DMS53 (cell line): ENCODE data around the gene CFC1.
"Not testable (repeated sequence)": the region's sequence is repeated elsewhere in the genome, so short reads cannot be mapped to it uniquely, and the experiment has no call there.

Experiments
- DNase-seq: peaks from one replicate; lab custom pipeline; 2025; lab: John Stamatoyannopoulos, UW

CFC1 gene

DNA sequence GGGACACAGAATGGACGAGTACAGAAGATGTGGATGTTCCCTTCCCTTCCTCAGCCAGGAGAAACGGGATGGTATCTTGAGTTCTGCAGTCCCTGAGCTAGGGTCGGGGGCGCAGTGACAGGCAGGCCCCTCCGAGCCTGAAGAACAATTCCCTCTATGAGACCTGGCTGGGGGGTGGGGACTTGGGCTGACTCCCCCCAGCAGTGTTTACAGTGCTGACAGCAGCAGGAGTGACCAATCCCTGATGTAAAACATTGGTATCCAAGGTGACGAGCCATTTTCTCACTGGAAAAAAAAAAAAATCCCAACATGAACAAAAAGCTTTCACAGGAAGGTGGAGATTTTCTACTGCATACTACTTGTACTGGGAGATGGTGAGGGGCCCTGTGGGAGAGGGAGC is at the start of gene CFC1:
Gene CFC1, minus strand, starts transcription at position 183 of the 400 bp plus-strand sequence. CDS start 288 bp downstream, outside the sequence.
- DNase-seq: not testable (repeated sequence)

GRCh38 chr2:130641688-130642087 is 42.3 kb upstream of the CFC1 start:
- DNase-seq: not testable (repeated sequence)

DNA sequence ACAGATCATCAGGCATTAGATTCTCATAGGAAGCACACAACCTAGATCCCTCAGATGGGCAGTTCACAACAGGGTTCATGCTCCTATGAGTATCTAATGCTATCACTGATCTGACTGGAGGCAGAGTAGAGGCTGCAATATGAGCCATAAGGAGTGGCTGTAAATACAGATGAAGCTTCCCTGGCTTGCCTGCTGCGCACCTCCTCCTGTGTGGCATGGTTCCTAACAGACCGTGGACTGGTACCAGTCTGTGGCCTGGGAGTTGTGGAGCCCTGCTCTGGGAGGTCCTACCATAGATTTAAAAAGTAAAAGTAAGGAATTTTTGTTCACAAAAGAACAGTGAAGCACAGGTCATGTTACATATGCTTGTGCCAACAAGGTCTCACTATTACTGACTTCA is 39.6 kb upstream of the CFC1 start:
- not testable (repeated sequence) for DNase-seq

DNA sequence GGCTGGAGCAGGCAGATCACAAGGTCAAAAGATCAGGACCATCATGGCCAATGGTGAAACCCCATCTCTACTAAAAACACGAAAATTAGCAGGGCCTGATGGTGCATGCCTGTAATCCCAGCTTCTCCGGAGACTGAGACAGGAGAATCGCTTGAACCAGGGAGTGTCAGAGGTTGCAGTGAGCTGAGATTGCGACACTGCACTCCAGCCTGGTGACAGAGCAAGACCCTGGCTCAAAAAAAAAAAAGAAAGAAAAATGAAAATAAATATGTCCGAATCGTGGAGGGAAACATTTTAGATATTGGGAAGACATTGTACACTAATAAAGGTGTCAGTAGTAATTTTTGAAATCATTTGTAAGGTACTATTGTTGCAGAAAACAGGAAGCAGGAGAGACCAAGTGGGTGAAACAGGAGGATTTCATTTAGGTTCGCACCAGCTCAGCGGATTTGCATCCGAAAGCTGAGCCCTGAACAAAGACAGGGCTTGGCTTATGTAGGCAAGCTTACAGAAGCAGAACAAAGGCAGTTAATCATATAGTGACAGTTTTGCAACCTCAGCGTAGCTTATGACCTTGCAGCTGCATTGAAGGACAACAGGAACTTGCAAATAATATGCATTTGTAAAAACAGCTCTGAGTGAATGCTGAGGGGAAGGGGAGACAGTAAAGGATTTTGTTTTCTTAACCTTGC is 29.6 kb upstream of the CFC1 start:
- DNase-seq: not testable (repeated sequence)

DNA sequence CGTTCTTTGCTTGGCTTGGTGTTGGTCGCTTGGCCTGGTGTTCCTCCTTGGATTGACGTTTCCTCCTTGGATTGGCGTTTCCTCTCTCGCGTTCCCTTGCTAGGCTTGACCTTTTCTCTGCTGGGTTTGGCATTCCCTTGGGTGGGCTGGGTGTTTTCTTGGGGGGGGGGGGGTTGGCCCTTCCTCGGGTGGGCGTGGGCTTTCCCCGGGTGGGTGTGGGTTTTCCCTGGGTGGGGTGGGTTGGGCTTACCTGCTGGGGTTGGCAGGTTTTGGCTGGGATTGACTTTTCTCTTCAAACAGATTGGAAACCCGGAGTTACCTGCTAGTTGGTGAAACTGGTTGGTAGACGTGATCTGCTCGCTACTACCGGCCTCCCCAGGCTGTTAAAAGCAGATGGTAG is 11.8 kb upstream of the CFC1 start, which contains the start of gene POTEJ:
Gene POTEJ, plus strand, starts transcription at position 301 of the 400 bp plus-strand sequence. Its CDS starts 93 bp downstream, at position 394.
- not testable (repeated sequence) for DNase-seq

- DNase-seq: not testable (repeated sequence)
Observed at GRCh38 chr2:130610486-130610885, 11.1 kb upstream of the CFC1 start.

- not testable (repeated sequence) for DNase-seq
Observed at GRCh38 chr2:130609002-130609920, 9.9 kb upstream of the CFC1 start.

GRCh38 chr2:130608276-130609001 is 9.1 kb upstream of the CFC1 start:
- DNase-seq: not testable (repeated sequence)

DNA sequence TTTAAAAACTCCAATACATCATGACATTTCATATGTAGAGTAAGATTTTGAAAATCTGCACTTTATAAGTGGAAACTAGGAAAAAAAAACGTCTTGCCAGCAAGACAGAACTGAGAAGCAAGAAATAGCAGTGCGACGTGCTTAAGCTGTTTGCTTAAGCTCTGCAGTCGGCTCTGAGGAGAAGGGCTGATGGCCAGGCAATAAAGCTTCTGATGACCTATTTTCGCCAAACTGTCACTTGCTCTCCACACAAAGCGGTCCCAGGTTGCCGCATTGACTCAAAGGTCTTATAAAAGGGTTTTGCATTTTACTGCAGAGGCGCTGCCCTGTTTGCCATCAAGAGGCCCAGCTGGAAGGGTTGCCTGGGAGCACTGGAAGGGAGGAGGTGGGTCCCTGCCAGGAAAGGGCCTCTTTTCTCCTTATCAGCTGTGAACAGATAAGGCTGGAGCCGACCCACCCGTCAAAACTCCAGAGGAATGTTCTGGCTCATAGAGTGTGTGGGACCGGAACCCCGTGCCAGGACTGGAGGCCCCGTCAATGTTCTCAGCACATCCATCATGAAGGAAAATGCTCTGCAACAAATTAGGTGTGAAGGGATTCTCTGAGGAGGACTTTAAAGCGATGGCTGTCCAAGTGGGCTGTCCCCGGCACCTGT is 2.4 kb upstream of the CFC1 start:
- not testable (repeated sequence) for DNase-seq

DNA sequence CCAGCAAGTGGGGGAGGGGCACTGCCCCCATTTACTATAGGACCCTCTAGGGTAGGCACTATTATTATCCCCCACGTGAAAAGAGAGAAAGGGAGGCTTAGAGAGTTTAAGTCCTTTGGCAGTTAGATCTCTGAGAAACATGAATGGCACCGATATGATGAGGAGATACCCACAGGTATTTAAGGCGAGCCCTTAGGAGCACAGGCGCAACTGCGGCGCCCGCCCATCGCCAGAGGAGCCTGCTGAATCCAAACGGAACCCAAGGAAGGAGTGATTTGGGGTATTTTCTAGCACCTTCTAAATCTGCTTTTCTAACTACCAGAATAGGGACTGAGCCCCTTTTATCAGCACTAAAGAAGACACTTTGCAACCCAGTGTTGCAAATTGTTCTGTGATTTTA is 551 bp upstream of the CFC1 start:
- DNase-seq: not testable (repeated sequence)

DNA sequence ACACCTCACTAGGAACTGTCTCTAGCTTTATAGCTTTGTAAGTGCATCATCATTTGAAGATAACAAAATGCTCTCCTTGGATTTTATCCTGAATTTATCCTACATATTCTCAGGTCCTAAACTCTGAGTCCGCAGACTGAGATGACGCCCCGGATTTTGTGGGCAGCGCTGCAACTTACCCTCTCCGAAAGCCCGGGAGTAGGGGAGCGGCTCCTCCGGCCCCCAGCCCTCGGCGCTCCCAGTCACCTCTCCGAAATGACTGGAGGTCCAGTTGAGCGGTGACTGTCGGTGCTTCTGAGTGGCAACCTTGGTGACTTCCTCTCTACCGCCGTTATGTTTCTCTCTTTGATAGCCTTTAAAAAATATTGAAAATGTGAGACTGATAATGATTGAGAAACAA is 912 bp downstream of the CFC1 start:
- DNase-seq: not testable (repeated sequence)

DNA sequence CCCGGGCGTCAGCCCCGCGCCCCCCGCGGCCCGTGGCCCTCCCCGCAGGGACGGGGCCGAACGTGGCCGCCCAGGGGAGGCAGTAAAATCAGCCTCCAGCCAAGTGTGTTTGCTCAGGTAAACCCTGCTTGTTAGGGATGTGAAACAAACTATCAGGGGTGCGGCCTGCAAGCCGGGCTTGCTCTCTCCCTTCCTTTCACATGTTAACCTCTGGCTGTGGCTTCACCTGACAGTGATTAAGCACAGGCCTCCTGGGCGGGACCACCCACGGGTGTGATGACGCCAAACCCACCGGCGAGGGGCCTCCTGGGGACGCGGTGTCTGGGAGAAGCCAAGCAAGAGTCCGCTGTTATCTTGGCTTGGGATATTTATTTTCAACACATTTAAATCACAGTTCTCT is 1.4 kb downstream of the CFC1 start:
- not testable (repeated sequence) for DNase-seq

DNA sequence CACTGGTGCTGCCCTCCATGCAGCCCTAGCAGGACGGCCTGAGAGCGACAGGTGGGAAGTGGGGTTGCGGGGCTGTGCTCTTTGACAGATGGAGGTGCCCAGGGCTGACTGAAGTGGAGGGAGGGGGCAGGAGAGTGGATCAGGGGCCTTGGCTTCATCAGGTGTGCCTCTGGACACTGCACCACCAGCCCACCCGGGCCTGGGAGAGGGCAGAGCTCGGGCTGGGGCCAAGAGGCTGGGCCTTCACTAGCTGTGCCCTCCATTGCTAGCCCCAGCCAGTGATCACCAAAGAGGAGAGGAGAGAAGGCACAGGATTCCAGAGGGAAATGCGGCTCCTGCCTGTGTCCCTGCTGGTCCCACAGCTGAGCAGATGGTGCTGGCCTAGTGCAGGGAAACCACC is 2.6 kb downstream of the CFC1 start:
- not testable (repeated sequence) for DNase-seq

DNA sequence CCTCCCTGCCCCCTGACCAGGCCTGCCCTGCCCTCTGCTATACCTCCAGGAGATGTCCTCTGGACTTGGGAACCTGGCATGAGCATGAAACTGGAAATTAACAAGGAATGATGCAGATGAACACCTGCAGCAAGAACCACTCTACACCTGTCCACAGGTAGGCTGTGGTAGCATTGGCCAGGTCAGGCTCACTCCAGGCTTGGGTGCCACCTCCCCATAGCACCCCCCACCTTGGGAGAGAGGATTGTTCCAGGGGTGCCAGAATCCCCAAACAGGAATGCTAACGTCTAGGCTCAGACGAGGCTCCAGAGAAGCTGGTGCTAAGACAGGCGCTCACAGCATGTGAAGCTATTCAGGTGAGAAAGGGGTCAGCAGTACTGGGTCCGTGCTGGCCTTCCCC is 5.4 kb downstream of the CFC1 start:
- not testable (repeated sequence) for DNase-seq

- DNase-seq: not testable (repeated sequence)
Observed at GRCh38 chr2:130592791-130593414, 6.5 kb downstream of the CFC1 start.

DNA sequence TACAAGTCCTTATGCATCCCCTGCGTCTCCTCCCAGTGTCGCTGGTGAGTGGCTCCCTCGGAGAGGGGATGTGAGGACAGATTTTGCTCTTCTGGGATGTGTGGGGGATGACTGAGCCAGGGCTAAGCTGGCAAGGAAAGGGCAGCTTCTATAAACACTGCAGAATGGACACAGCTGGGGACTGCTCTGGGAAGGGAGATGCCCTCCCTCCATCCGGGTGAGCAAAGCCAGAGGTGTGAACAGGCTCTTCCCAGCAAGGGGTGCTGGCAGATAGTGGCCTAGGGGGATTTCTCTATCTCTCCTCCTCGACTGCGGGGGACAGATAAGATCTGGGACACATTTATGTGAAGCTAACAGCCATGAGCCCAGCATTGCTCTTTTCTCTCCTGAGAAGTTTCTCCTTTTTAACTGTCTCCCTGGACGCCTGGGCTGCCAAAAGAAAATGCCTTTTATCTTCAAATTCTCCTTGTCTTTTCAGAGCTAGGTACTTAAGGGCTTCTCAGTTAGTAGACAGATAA is 8.5 kb downstream of the CFC1 start:
- not testable (repeated sequence) for DNase-seq

DNA sequence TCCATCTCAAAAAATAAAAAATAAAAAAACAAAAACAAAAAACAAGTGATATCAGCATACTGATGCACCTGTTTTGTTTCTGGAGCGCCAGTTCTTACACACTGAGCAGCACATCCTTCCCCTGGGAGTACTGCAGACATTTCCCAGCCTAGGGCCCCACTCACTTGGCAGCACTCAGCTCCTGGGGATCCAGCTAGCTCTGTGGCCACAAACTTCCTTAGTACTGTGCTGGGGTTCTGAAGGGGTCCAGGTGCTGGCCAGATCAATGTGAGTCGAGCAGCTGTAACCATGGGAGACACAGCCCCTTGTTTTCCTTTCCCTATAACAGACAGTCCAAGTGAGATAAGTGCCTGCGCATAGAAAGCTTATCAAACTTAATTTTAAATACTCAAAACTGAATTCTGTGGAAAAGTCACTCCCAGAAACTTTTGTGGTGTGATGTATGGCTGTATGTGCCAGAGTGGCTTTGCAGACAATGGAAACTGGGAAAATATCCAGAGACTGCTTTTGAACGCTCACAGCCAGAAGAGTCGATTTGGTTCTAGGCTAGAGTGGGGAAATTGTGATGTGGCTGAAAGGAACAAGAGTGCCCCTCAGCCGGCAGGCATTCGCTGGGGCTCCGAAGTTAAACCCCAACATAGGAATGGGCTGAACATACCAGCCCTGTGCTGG is 9.1 kb downstream of the CFC1 start:
- not testable (repeated sequence) for DNase-seq

GRCh38 chr2:130588688-130589458 is 10.5 kb downstream of the CFC1 start:
- not testable (repeated sequence) for DNase-seq

GRCh38 chr2:130584726-130585125 is 14.6 kb downstream of the CFC1 start:
- not testable (repeated sequence) for DNase-seq
